Measurements from ENCODE around the gene DIDO1. TPM values are rescaled to one million over a fixed set of nuclear protein-coding genes. Genes with fewer than 3 reads are reported as not detected.

The DIDO1 gene
- total RNA-seq, 2 experiments from 2014 or later, result 65.1 to 70.6 TPM

- H3K4me1 ChIP-seq (ENCODE audit: insufficient read depth, low read length, poor library complexity, severe bottlenecking), result no peaks in the 10 kb centered on the region
- CTCF ChIA-PET (ENCODE audit: unreplicated experiment), result interaction anchor here (1.1 kb wide), 1 partner anchor 15 kb away, joined by 3 read pairs; the partner anchor contains the start of gene TCFL5
- no peak overlapping the region for H3K4me2 ChIP-seq (ENCODE audit: low read length)
- intact Hi-C loops (cut with micrococcal nuclease; ENCODE audit: unreplicated experiment), result no loop called here
- no TSS peak for BruUV-seq (replicated peaks)
- no peaks in the 10 kb centered on the region for H3K9me2 ChIP-seq (ENCODE audit: insufficient read depth, low read length)
- H3K9me3 ChIP-seq (ENCODE audit: low read length), result no peaks in the 10 kb centered on the region
- POLR2A ChIA-PET, result no interaction called here
- no peak for DNase-seq (ENCODE audit: low spot score)
- no peak overlapping the region for H3K4me3 ChIP-seq (ENCODE audit: low read depth, low read length, poor library complexity, severe bottlenecking)
- no peaks in the 10 kb centered on the region for H3K79me2 ChIP-seq (ENCODE audit: insufficient read depth, low read depth, low read length)
- H3K36me3 ChIP-seq (ENCODE audit: insufficient read depth, low read length), result peaks cover 10% of the 10 kb centered on the region
- H3K27ac ChIP-seq (ENCODE audit: low read depth, low read length, poor library complexity, severe bottlenecking), result no peak overlapping the region
- TF ChIP-seq CTCF (conservative IDR thresholded peaks at IDR 0.05; ENCODE audit: low read length) (no peak), EZH2phosphoT487 (IDR thresholded peaks at IDR 0.05; ENCODE audit: borderline replicate concordance, low read depth, low read length) (no peak)
- no peaks in the 10 kb centered on the region for H4K20me1 ChIP-seq (ENCODE audit: insufficient read depth, low read length)
- no peak overlapping the region for H2AFZ ChIP-seq (ENCODE audit: low read length)
Observed at GRCh38 chr20:62876501-62876901, 49.8 kb downstream of the DIDO1 start.

- BruUV-seq (replicated peaks), result no TSS peak
- intact Hi-C loops (cut with micrococcal nuclease; ENCODE audit: unreplicated experiment), result no loop called here
Observed at GRCh38 chr20:62875419-62876361, 50.6 kb downstream of the DIDO1 start.

More at GRCh38 chr20:62875419-62876361, 50.6 kb downstream of the DIDO1 start:
- H2AFZ ChIP-seq (ENCODE audit: low read length), result no peak overlapping the region
- no peaks in the 10 kb centered on the region for H3K79me2 ChIP-seq (ENCODE audit: insufficient read depth, low read depth, low read length)
- no peaks in the 10 kb centered on the region for H3K9me3 ChIP-seq (ENCODE audit: low read length)
- no peaks in the 10 kb centered on the region for H4K20me1 ChIP-seq (ENCODE audit: insufficient read depth, low read length)
- no peak overlapping the region for H3K4me2 ChIP-seq (ENCODE audit: low read length)
- H3K36me3 ChIP-seq (ENCODE audit: insufficient read depth, low read length), result peaks cover 7% of the 10 kb centered on the region
- no peaks in the 10 kb centered on the region for H3K9me2 ChIP-seq (ENCODE audit: insufficient read depth, low read length)
- DNase-seq (ENCODE audit: low spot score), result no peak
- TF ChIP-seq CTCF (conservative IDR thresholded peaks at IDR 0.05; ENCODE audit: low read length) (no peak), EZH2phosphoT487 (IDR thresholded peaks at IDR 0.05; ENCODE audit: borderline replicate concordance, low read depth, low read length) (no peak)
- H3K4me1 ChIP-seq (ENCODE audit: insufficient read depth, low read length, poor library complexity, severe bottlenecking), result no peaks in the 10 kb centered on the region
- ChIA-PET POLR2A (no interaction called here), CTCF (ENCODE audit: unreplicated experiment) (interaction anchor here (1.1 kb wide), 1 partner anchor 14 kb away, joined by 3 read pairs; the partner anchor contains the start of gene TCFL5)
- no peak overlapping the region for H3K27ac ChIP-seq (ENCODE audit: low read depth, low read length, poor library complexity, severe bottlenecking)
- H3K4me3 ChIP-seq (ENCODE audit: low read depth, low read length, poor library complexity, severe bottlenecking), result no peak overlapping the region
